RWPE1 (cell line): ENCODE results near the gene NID1.
A peak's percentile ranks its signal among the peaks of the same experiment; 100 is the strongest.

ENCODE experiments used
- CTCF ChIA-PET: fragments of 350-600 bp; sonication (Branson Sonifier 250); formaldehyde crosslinking; extraction: SDS; loops from one replicate; lab custom pipeline; 2021; lab: Yijun Ruan, JAX
- POLR2A ChIA-PET: fragments of 400-600 bp; formaldehyde crosslinking; extraction: SDS; loops from one replicate; lab custom pipeline; 2020; ENCODE audit warnings: antibody characterized with exemption; ENCODE audit not compliant: low non-redundant PET; lab: Yijun Ruan, JAX
- DNase-seq: peaks from one replicate; pipeline ENCODE4 v3.0.0; 2012; ENCODE audit warnings: low spot score
- H3K27ac ChIP-seq: fragments of 450-650 bp; 2 replicates; pipeline ENCODE4 v1.5.1; 2017
- CTCF ChIP-seq: fragments of 450-650 bp; conservative IDR thresholded peaks from 2 replicates; pipeline ENCODE4 v1.5.1; 2017; ENCODE audit warnings: low read depth, mild to moderate bottlenecking

The NID1 gene

GRCh38 chr1:236064674-236065508 lies at the start of gene NID1:
Gene NID1, minus strand, starts transcription at chr1:236065090. Its CDS starts 11 bp downstream, at chr1:236065079.
- peak within 1 kb of the TSS; percentile 45 for H3K27ac ChIP-seq
- POLR2A ChIA-PET: no interaction called here
- TF ChIP-seq CTCF: 0 out of 2 replicates have a peak, but pooled peaks have one; percentile 16
- CTCF ChIA-PET: interaction anchor here (0.7 to 1.0 kb wide), 2 partner anchors 48 to 1803 kb away, joined by 3 to 5 read pairs; no protein-coding TSS in a partner anchor
- DNase-seq: peak; percentile 75

DNA sequence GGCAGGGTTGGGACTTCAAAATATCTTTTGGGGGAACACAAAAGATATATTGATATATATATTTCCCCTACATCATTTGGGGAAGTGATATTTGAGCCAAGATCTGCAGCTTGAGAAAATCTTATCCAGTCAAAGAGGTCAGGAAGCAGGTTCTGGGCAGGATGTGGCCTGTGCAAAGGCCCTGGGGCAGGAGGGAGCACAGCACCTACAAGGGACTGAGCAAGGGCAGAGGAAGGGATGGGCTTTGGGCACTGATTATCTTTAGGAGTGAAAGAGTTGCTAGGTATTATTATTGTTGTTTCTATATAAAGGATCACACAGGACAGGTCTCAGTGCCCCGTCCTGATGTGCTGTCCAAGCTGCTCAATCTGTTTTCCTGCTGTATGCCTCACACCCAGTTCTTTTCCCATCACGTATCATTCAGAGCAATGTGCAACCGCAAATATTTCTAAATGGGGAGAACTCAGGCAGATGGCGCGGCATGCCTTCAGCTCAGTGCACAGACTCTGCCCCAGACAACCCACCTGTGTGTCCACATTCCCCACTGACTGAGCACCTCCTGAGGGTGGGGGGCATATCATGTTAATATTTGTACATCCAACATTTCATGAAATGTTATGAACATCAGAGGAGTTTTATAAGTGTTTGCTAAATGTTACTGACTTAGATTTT lies 49.3 kb upstream of the NID1 start:
- no peak for TF ChIP-seq CTCF

GRCh38 chr1:236113324-236114032 lies 48.6 kb upstream of the NID1 start:
- ChIA-PET POLR2A (no interaction called here), CTCF (no interaction called here)
- no peak for DNase-seq
- no peak for TF ChIP-seq CTCF
- H3K27ac ChIP-seq: no peak overlapping the region

More for the DNA sequence above, 49.3 kb upstream of the NID1 start:
- POLR2A ChIA-PET: no interaction called here
- no peak for DNase-seq
- CTCF ChIA-PET: interaction anchor here (0.7 kb wide), 1 partner anchor 351 kb away, joined by 3 read pairs; no protein-coding TSS in a partner anchor
- no peak overlapping the region for H3K27ac ChIP-seq

DNA sequence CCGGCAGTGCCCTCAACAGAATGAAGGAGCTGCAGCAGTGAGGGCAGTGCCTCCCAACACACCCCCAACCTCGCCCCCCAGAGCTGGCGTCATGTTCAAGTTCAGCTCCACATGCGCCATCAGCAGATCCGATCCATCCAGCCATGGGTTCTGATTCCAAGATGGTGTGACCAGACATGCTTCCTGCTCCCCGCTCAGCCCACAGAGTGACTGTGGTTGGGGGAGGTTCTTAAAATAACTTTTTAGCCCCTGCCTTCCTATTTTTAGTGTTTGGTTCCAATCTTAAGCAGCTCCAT lies 47.4 kb upstream of the NID1 start:
- DNase-seq: no peak
- TF ChIP-seq CTCF: no peak
- H3K27ac ChIP-seq: no peak overlapping the region
- ChIA-PET POLR2A (no interaction called here), CTCF (interaction anchor here (0.6 to 0.8 kb wide), 2 partner anchors 42 to 418 kb away, joined by 3 to 4 read pairs; no protein-coding TSS in a partner anchor)

GRCh38 chr1:236111527-236112331 lies 46.8 kb upstream of the NID1 start:
- ChIA-PET POLR2A (no interaction called here), CTCF (interaction anchor here (0.5 kb wide), 1 partner anchor 29 kb away, joined by 3 read pairs; no protein-coding TSS in a partner anchor)
- no peak for DNase-seq
- no peak overlapping the region for H3K27ac ChIP-seq
- no peak for TF ChIP-seq CTCF
